Activated T-helper 2 cell treated with anti-CD3 and anti-CD28 coated beads, Interferon-gamma antibody, Interleukin-2, Interleukin-4, amounts not matched to agents 10 μg/mL and 5 μg/mL and 100 μg/mL, durations not matched to agents 14 hours and 24 hours and 36 hours (primary cell): ENCODE results near the gene ARHGEF26. TPM values are rescaled to one million over a fixed set of nuclear protein-coding genes. Genes with fewer than 3 reads are reported as not detected.
"Not testable (repeated sequence)": the region's sequence is repeated elsewhere in the genome, so short reads cannot be mapped to it uniquely, and the experiment has no call there.

Experiments
- DNase-seq: peaks from one replicate; pipeline ENCODE4 v3.0.0; 2021; ENCODE audit warnings: low spot score
- H3K27ac Mint-ChIP-seq: one replicate; pipeline ENCODE4 v1.8.0; 2021; ENCODE audit warnings: mixed read lengths
- H3K27me3 Mint-ChIP-seq: one replicate; pipeline ENCODE4 v1.8.0; 2021; ENCODE audit warnings: low read depth, mixed read lengths
- H3K36me3 Mint-ChIP-seq: one replicate; pipeline ENCODE4 v1.8.0; 2021; ENCODE audit warnings: low read depth, mixed read lengths
- H3K4me1 Mint-ChIP-seq: one replicate; pipeline ENCODE4 v1.8.0; 2021; ENCODE audit warnings: low read depth, mixed read lengths
- H3K4me3 Mint-ChIP-seq: one replicate; pipeline ENCODE4 v1.8.0; 2021; ENCODE audit warnings: low read depth, mild to moderate bottlenecking, moderate library complexity, mixed read lengths
- H3K9me3 Mint-ChIP-seq: one replicate; pipeline ENCODE4 v1.8.0; 2021; ENCODE audit warnings: mixed read lengths
- intact Hi-C: fragments of 100-400 bp; cut with micrococcal nuclease; formaldehyde crosslinking; loops from one replicate; pipeline ENCODE4 v1.15.1; 2023
- total RNA-seq: library from RNA; stranded (reverse); gene quantifications from 2 replicates; pipeline ENCODE4 v1.2.3, GENCODE V29; 2022

ARHGEF26 gene
- 0.18 and 0.28 TPM in 2 replicates for total RNA-seq

DNA sequence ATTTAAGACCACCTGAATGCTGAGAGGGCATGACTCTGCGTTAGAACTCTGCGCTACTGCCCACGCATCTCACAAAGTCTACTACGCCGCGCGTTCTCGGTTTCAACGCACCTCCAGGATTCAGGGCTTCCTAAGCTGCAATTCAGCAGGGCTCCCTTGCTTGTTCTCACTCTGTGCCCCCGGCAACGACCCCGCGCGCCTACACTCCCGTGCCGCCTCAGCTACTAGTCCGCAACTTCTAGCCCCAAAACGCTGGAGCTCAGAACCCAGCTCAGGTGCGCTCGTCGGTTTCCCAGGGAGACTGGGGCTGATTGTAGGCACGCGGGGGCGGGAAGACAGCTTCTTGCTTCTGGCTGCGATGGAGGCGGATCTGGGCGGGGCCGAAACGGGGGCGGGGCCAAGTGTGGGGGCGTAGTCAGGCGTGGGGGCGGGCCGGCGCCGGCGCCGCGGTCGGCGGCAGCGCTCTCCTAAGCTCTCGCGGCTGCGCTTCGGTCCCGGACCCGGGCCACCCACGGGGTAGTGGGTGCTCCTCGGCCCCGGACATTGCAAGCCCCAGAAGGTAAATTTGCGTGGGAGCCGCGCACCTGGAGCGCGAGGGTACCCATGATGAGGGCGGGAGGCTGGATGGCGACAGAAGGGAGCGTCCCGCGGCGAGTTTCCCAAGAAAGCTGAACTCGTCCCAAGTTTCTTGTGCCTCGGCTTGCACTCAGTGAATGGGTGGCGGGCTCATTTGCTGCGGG is at the start of gene ARHGEF26:
ARHGEF26 (plus strand) TSS at position 430 of the 740 bp plus-strand sequence. CDS start 603 bp downstream, outside the sequence.
- DNase-seq: peak; percentile 72
- Mint-ChIP-seq H3K4me3 (peak within 1 kb of the TSS; percentile 77), H3K4me1 (peaks cover 13% of the 10 kb centered on the region), H3K27ac (no peak within 1 kb of the TSS), H3K27me3 (peaks cover 53% of the 10 kb centered on the region), H3K9me3 (no peaks in the 10 kb centered on the region), H3K36me3 (no peaks in the 10 kb centered on the region)
- intact Hi-C loops: loop anchor here (5.0 kb wide), 1 partner anchor 116 kb away; no protein-coding TSS in a partner anchor

DNA sequence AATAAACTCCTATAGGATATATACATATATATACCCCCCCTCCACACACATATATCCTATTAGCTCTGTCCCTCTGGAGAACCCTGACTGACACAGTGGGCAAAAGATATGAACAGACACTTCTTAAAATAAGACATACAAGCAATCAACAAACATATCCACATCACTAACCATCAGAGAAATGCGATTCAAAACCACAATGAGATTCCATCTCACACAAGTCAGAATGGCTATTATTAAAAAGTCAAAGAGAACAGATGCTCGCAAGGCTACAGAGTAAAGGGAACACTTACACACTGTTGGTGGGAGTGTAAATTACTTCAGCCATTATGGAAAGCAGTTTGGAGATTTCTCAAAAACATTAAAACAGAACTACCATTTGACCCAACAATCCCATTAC is 46.2 kb upstream of the ARHGEF26 start:
- no peak overlapping the region for H3K27ac Mint-ChIP-seq
- no peak for DNase-seq
- no peak overlapping the region for H3K4me3 Mint-ChIP-seq
- H3K4me1 Mint-ChIP-seq: no peaks in the 10 kb centered on the region
- intact Hi-C loops: no loop called here
- H3K9me3 Mint-ChIP-seq: no peaks in the 10 kb centered on the region
- no peaks in the 10 kb centered on the region for H3K27me3 Mint-ChIP-seq
- H3K36me3 Mint-ChIP-seq: no peaks in the 10 kb centered on the region

DNA sequence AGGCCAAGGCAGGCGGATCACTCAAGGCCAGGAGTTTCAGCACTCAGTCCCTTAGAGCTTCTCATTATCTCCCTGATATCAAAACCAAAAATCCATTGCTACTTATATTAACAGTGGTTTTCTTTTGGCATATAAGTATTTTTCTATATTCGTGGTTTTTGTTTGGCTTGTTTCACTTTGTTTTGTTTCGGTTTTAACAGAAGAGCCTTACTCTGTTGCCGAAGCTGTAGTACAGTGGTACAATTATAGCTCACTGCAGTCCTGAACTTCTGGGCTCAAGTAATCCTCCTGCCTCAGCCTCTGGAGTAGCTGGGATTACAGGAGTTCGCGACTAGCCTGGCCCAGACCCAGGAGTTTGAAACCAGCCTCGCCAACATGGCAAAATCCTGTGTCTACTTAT is 42.5 kb upstream of the ARHGEF26 start:
- Mint-ChIP-seq H3K4me1 (no peaks in the 10 kb centered on the region), H3K36me3 (no peaks in the 10 kb centered on the region), H3K4me3 (no peak overlapping the region), H3K27me3 (no peaks in the 10 kb centered on the region), H3K9me3 (no peaks in the 10 kb centered on the region), H3K27ac (no peak overlapping the region)
- intact Hi-C loops: no loop called here
- no peak for DNase-seq

DNA sequence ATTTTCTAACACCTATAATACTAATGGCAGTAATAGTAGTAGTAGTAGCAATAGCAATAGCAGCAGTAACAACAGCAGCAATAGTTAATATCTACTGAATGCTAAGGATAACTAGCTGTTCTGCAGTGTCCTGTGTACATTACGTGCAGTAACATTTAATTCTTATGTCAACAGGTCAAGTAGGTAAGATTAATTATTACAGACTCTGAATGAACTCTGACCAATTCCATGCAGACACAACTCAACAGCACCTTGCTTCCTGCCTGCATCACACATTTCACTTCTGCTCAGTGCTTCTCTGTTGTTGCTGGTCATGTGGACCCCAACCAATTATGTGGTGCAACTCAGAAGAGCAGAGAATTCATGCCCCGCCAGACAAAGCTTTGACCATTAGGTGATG is 39.9 kb upstream of the ARHGEF26 start:
- no peaks in the 10 kb centered on the region for H3K4me1 Mint-ChIP-seq
- no peaks in the 10 kb centered on the region for H3K36me3 Mint-ChIP-seq
- H3K27me3 Mint-ChIP-seq: no peaks in the 10 kb centered on the region
- no peak overlapping the region for H3K27ac Mint-ChIP-seq
- H3K9me3 Mint-ChIP-seq: no peaks in the 10 kb centered on the region
- no peak for DNase-seq
- H3K4me3 Mint-ChIP-seq: no peak overlapping the region
- intact Hi-C loops: no loop called here

DNA sequence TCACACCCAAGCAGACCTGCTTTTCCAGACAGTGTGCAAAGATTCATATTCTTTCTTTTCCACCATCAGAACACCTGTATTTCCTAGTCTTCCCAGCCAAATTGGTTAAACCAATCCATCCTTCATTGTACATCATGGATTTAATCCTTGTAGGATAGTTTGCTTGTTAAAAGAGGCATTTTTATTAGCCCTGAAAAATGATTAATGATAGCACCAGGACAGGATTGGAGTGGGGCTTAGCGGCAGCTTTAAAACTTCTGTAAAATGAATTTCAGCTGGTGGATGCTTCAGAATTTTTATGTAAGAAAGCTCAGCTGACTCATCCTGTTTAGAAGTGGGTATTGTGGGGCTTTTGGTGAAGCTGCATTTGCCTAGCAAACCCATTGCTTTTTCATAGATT is 36.1 kb upstream of the ARHGEF26 start:
- Mint-ChIP-seq H3K4me3 (no peak overlapping the region), H3K27me3 (no peaks in the 10 kb centered on the region), H3K36me3 (no peaks in the 10 kb centered on the region), H3K4me1 (no peaks in the 10 kb centered on the region), H3K9me3 (no peaks in the 10 kb centered on the region), H3K27ac (no peak overlapping the region)
- DNase-seq: no peak
- intact Hi-C loops: no loop called here

GRCh38 chr3:154085799-154086198 is 35.4 kb upstream of the ARHGEF26 start:
- no peaks in the 10 kb centered on the region for H3K4me1 Mint-ChIP-seq
- H3K4me3 Mint-ChIP-seq: no peak overlapping the region
- H3K36me3 Mint-ChIP-seq: no peaks in the 10 kb centered on the region
- no peaks in the 10 kb centered on the region for H3K27me3 Mint-ChIP-seq
- intact Hi-C loops: no loop called here
- DNase-seq: no peak
- no peak overlapping the region for H3K27ac Mint-ChIP-seq
- no peaks in the 10 kb centered on the region for H3K9me3 Mint-ChIP-seq

- H3K36me3 Mint-ChIP-seq: no peaks in the 10 kb centered on the region
- no peak overlapping the region for H3K27ac Mint-ChIP-seq
- no peaks in the 10 kb centered on the region for H3K9me3 Mint-ChIP-seq
- no peaks in the 10 kb centered on the region for H3K4me1 Mint-ChIP-seq
- intact Hi-C loops: no loop called here
- H3K27me3 Mint-ChIP-seq: no peaks in the 10 kb centered on the region
- no peak for DNase-seq
- no peak overlapping the region for H3K4me3 Mint-ChIP-seq
These were observed 34.9 kb upstream of the ARHGEF26 start for GRCh38 chr3:154086286-154086685.

GRCh38 chr3:154087756-154088480 is 33.3 kb upstream of the ARHGEF26 start:
- H3K4me3 Mint-ChIP-seq, intact Hi-C loops, H3K4me1 Mint-ChIP-seq, H3K27ac Mint-ChIP-seq, H3K27me3 Mint-ChIP-seq, H3K36me3 Mint-ChIP-seq, H3K9me3 Mint-ChIP-seq, DNase-seq: not testable (repeated sequence)

- peaks cover 4% of the 10 kb centered on the region for H3K27me3 Mint-ChIP-seq
- DNase-seq: no peak
- no peaks in the 10 kb centered on the region for H3K9me3 Mint-ChIP-seq
- intact Hi-C loops: no loop called here
- no peak overlapping the region for H3K27ac Mint-ChIP-seq
- no peaks in the 10 kb centered on the region for H3K4me1 Mint-ChIP-seq
- H3K4me3 Mint-ChIP-seq: no peak overlapping the region
- H3K36me3 Mint-ChIP-seq: no peaks in the 10 kb centered on the region
These were observed 31.5 kb upstream of the ARHGEF26 start for GRCh38 chr3:154089421-154090420.

DNA sequence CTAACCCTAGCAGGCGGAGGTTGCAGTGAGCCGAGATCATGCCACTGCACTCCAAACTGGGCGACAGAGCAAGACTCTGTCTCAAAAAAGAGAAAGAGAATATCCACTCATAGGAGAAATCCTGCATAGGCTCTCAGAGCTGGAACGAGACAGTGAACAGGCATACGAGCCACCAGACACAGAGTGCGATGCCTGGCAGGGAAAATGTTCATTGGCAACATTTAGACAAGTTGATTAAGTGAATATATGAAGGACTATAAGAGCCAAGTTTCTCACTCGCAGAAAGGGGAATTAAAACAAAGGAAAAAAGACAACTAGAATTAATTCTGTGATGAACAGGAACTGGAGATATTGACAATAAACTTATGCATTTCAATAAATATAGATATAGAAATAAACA is 27.1 kb upstream of the ARHGEF26 start:
- Mint-ChIP-seq H3K27ac (no peak overlapping the region), H3K4me3 (no peak overlapping the region), H3K36me3 (no peaks in the 10 kb centered on the region), H3K4me1 (no peaks in the 10 kb centered on the region), H3K27me3 (peaks cover 6% of the 10 kb centered on the region), H3K9me3 (no peaks in the 10 kb centered on the region)
- intact Hi-C loops: no loop called here
- DNase-seq: no peak

DNA sequence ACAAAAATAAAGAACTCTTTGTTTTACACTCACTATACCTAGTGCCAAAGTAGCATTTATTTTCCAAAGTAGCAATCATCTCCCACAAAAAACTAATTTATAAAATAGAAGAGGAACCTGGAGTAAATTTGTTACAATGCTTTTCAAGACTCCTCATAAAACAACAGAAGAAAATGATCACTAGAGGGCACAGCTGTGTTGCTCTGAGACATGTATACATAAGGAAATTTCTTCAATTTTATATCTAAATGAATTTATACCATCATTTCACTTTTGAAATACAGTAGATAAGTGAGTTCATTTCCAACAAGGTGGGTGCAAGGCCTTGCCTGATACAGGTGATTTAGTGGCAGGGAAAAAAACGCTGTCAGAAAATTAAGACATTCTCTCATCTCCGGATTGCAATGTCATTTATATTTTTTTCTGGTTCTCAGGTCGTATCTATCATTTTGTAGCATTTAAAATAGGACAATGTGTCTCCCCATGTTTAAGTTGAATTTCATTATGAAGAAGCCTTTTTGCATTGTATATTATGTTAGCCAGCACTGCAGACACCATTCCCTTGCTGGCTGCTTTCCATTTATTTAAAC is 25.3 kb upstream of the ARHGEF26 start:
- Mint-ChIP-seq H3K36me3 (no peaks in the 10 kb centered on the region), H3K27ac (no peak overlapping the region), H3K4me3 (no peak overlapping the region), H3K27me3 (peaks cover 6% of the 10 kb centered on the region), H3K9me3 (no peaks in the 10 kb centered on the region), H3K4me1 (no peaks in the 10 kb centered on the region)
- DNase-seq: no peak
- intact Hi-C loops: loop anchor here (1.0 kb wide), 1 partner anchor 157 kb away; no protein-coding TSS in a partner anchor

DNA sequence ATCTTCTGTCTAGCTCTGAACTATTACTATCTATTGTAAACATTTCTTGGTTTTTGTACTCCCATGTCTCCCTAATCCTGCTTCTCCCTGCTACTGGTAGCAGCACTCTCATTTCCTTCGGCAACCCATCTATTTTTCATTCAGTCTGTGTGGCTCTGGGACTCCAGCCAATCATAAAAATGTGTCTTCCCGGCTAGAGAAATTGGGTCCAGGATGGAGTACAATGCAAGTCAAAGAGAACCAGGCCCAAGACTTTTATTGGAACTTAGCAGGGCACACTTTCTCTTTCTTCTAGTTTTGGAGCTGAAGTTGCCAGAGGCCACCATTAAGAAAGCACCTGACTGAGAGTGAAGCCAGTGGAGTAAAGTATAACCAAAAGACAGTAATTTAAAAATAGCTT is 22.8 kb upstream of the ARHGEF26 start:
- H3K4me1 Mint-ChIP-seq: no peaks in the 10 kb centered on the region
- no peaks in the 10 kb centered on the region for H3K9me3 Mint-ChIP-seq
- H3K27ac Mint-ChIP-seq: no peak overlapping the region
- intact Hi-C loops: no loop called here
- H3K4me3 Mint-ChIP-seq: no peak overlapping the region
- peaks cover 3% of the 10 kb centered on the region for H3K27me3 Mint-ChIP-seq
- no peak for DNase-seq
- H3K36me3 Mint-ChIP-seq: no peaks in the 10 kb centered on the region
